ENCODE results near the gene ARAP1.

- TF ChIP-seq CTCF (conservative IDR thresholded peaks at IDR 0.05) (no peak), EZH2 (IDR thresholded peaks at IDR 0.05; ENCODE audit: low read depth) (no peak)
These were observed 29.3 kb upstream of the ARAP1 start for GRCh38 chr11:72781313-72782080.
